PC-3 (cell line): Measurements from ENCODE around the gene NEDD4L.

Experiments used
- EZH2 ChIP-seq: fragments of 300-600 bp; sonication (generic); IDR thresholded peaks from one replicate; pipeline ENCODE4 v1.6.1; 2017; ENCODE audit warnings: antibody characterized with exemption, mild to moderate bottlenecking, low read length; ENCODE audit not compliant: unreplicated experiment
- TF ChIP-seq, protein P1 (sequence below): fragments of 300-600 bp; sonication (generic); conservative IDR thresholded peaks from 2 replicates; pipeline ENCODE4 v1.5.1; 2017; ENCODE audit warnings: antibody characterized with exemption, low read depth, mild to moderate bottlenecking, low read length

DNA sequence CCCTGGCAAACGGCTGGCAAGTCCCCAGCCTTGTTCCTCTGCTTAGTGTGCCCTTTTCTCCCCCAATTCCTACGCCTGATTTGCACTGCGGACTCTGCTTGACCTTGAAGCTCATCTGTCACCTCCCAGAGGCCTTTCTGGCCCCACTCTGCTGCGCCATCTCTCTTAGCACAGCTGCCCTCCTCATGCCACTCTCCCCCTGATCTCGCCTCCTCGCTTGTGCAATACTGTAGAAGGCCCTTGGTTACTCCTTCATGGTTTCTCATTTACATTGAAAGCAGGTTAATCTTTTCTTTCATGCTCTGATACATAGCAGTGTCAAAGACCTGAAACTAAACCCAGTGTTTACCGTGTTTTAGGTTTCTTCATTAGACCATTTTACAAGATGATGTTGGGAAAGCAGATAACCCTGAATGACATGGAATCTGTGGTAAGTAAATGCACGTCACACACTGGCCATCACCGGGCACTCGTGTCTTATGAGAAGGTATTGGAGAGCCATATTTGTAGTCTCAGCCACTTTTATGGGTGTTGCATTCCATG, 326.1 kb downstream of the NEDD4L start:
- TF ChIP-seq, protein P1, sequence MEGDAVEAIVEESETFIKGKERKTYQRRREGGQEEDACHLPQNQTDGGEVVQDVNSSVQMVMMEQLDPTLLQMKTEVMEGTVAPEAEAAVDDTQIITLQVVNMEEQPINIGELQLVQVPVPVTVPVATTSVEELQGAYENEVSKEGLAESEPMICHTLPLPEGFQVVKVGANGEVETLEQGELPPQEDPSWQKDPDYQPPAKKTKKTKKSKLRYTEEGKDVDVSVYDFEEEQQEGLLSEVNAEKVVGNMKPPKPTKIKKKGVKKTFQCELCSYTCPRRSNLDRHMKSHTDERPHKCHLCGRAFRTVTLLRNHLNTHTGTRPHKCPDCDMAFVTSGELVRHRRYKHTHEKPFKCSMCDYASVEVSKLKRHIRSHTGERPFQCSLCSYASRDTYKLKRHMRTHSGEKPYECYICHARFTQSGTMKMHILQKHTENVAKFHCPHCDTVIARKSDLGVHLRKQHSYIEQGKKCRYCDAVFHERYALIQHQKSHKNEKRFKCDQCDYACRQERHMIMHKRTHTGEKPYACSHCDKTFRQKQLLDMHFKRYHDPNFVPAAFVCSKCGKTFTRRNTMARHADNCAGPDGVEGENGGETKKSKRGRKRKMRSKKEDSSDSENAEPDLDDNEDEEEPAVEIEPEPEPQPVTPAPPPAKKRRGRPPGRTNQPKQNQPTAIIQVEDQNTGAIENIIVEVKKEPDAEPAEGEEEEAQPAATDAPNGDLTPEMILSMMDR, result no peak
- no peak for TF ChIP-seq EZH2
